Testis (tissue), 3 donors: Measurements from ENCODE around the gene HSPBP1. TPM values are rescaled to one million over a fixed set of nuclear protein-coding genes. Genes with fewer than 3 reads are reported as not detected.

ENCODE experiments used
- DNase-seq: peaks from one replicate; pipeline ENCODE4 v3.0.0-alpha.2; 2019
- H3K27ac ChIP-seq, 2 donors: fragments of 200-600 bp; sonication (generic); one replicate each; pipeline ENCODE4 v1.5.1; 2019
- H3K27me3 ChIP-seq: fragments of 200-600 bp; sonication (generic); one replicate; pipeline ENCODE4 v1.5.1; 2019
- H3K36me3 ChIP-seq: fragments of 200-600 bp; sonication (generic); one replicate; pipeline ENCODE4 v1.5.1; 2017; ENCODE audit warnings: low read depth; ENCODE audit errors: missing control alignments
- H3K4me1 ChIP-seq: fragments of 200-600 bp; sonication (generic); one replicate; pipeline ENCODE4 v1.5.1; 2019
- H3K4me3 ChIP-seq, 2 donors: fragments of 200-600 bp; sonication (generic); one replicate each; pipeline ENCODE4 v1.5.1; 2017 to 2019
- H3K9me3 ChIP-seq: fragments of 200-600 bp; sonication (generic); one replicate; pipeline ENCODE4 v1.5.1; 2017
- POLR2A ChIP-seq: fragments of 450-650 bp; IDR thresholded peaks from one replicate; pipeline ENCODE4 v1.6.1; 2017; ENCODE audit warnings: antibody characterized with exemption, mild to moderate bottlenecking, moderate library complexity
- WGBS, 2 donors: methylation state at CpG; one replicate each; pipeline ENCODE4 v1.1.5; 2018; 5-methylcytosine and 5-hydroxymethylcytosine counted together
- intact Hi-C: fragments of 100-400 bp; cut with DNase I; formaldehyde crosslinking; loops from one replicate; pipeline ENCODE4 v1.15.1; 2023; ENCODE audit warnings: low total_unique reads
- polyA plus RNA-seq: library from polyadenylated mRNA; stranded (reverse); fragments of 350-450 nt; fragmentation: Illumina TruSeq; extraction: RNeasy Lipid Tissue Mini Kit (QIAGEN cat#74804); gene quantifications from one replicate; pipeline ENCODE4 v1.2.3, GENCODE V29; 2014; ENCODE audit warnings: low read depth, low replicate concordance; ENCODE audit not compliant: insufficient read depth
- total RNA-seq, 2 donors: library from RNA; depleted of rRNA; stranded (reverse); fragments of >200 nt; gene quantifications; one replicate each; pipeline ENCODE4 v1.2.3, GENCODE V29; 2016
- TF ChIP-seq, protein P1 (sequence below), 3 experiments: fragments of 450-650 bp in 2 of 3; fragments of 200-600 bp in 1 of 3; sonication (generic) in 1 of 3; IDR thresholded peaks; one replicate each; pipeline ENCODE4 v1.5.1; 2016 to 2019; ENCODE audit warnings: antibody characterized with exemption in 3 of 3, mild to moderate bottlenecking in 2 of 3, moderate library complexity in 1 of 3

The HSPBP1 gene
- total and polyA plus RNA-seq, 3 donors from 2014 or later, result 42.7 to 48.2 (median 43.5) TPM

DNA sequence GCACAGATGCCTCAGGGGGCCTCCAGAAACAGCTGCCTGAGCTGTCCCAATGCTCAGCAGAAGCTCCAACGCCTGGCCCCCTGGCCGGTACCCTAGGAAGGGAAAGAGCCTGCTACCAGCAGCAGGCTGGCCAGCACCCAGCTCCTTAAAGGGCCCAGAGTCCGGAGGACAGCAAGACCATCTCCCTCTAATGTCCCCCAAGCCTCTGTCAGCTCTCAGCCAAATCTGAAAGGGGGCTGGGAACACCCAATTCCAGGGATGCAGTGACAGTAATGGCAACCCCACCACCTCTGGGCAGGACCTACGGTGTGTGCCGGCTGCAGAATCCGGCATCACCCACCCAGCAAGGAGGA is 25.3 kb downstream of the HSPBP1 start:
- TF ChIP-seq, protein P1, sequence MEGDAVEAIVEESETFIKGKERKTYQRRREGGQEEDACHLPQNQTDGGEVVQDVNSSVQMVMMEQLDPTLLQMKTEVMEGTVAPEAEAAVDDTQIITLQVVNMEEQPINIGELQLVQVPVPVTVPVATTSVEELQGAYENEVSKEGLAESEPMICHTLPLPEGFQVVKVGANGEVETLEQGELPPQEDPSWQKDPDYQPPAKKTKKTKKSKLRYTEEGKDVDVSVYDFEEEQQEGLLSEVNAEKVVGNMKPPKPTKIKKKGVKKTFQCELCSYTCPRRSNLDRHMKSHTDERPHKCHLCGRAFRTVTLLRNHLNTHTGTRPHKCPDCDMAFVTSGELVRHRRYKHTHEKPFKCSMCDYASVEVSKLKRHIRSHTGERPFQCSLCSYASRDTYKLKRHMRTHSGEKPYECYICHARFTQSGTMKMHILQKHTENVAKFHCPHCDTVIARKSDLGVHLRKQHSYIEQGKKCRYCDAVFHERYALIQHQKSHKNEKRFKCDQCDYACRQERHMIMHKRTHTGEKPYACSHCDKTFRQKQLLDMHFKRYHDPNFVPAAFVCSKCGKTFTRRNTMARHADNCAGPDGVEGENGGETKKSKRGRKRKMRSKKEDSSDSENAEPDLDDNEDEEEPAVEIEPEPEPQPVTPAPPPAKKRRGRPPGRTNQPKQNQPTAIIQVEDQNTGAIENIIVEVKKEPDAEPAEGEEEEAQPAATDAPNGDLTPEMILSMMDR (IDR thresholded peaks at IDR 0.05), result no peak
- TF ChIP-seq POLR2A, result no peak
- Histone ChIP-seq H3K4me1 (peaks cover 26% of the 10 kb centered on the region), H3K36me3 (no peaks in the 10 kb centered on the region), H3K27me3 (no peaks in the 10 kb centered on the region), H3K9me3 (no peaks in the 10 kb centered on the region), H3K27ac (no peak overlapping the region), H3K4me3 (no peak overlapping the region)
- WGBS, 2 donors, result 46 to 60% methylated on average over 5 of the region's 6 CpGs
- intact Hi-C loops, result no loop called here
- no peak for DNase-seq

DNA sequence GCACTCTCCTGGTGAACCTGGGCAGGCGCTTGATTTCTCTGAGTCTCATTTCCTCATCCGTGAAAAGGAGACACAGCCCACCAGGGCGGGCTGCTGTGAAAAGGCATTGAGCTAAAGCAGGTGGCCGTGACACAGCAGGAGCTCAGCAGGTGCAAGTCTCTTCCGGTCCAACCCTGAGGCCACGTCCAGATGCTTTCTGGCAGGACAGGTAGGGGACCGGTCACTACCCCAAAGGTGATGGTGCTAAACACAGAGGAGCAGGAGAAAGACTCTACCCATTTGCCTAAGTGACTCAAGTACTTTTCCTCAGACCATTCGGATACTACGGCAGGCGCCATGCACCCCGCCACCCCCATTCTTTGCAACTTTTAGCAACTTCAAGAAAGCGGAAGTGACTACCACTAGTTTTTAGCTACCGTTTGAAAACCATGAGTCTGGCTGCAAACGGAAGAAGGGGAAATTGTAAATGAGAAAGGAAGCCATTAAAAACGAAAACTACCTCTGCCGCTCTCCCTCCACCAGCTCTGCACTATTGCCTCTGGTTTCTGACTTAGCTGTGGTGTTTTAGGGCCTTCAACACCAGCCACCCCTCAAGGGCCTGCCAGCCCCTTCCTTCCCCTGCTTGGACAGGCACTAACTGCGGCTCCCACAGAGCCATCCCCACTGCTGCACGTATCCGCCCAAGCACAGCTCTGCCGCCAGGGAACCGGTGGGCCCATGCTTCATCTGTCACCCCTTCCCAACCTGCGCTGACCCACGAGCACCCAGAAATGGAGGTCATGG is 25.9 kb downstream of the HSPBP1 start:
- no peak for DNase-seq
- Histone ChIP-seq H3K27ac (no peak overlapping the region), H3K4me3 (no peak overlapping the region), H3K27me3 (no peaks in the 10 kb centered on the region), H3K36me3 (no peaks in the 10 kb centered on the region), H3K9me3 (no peaks in the 10 kb centered on the region), H3K4me1 (peaks cover 25% of the 10 kb centered on the region)
- WGBS, 2 donors, result 65 to 69% methylated on average over 20 to 23 of the region's 23 CpGs
- intact Hi-C loops, result no loop called here
- TF ChIP-seq, protein P1 (IDR thresholded peaks at IDR 0.05), result no peak
- TF ChIP-seq POLR2A, result no peak

DNA sequence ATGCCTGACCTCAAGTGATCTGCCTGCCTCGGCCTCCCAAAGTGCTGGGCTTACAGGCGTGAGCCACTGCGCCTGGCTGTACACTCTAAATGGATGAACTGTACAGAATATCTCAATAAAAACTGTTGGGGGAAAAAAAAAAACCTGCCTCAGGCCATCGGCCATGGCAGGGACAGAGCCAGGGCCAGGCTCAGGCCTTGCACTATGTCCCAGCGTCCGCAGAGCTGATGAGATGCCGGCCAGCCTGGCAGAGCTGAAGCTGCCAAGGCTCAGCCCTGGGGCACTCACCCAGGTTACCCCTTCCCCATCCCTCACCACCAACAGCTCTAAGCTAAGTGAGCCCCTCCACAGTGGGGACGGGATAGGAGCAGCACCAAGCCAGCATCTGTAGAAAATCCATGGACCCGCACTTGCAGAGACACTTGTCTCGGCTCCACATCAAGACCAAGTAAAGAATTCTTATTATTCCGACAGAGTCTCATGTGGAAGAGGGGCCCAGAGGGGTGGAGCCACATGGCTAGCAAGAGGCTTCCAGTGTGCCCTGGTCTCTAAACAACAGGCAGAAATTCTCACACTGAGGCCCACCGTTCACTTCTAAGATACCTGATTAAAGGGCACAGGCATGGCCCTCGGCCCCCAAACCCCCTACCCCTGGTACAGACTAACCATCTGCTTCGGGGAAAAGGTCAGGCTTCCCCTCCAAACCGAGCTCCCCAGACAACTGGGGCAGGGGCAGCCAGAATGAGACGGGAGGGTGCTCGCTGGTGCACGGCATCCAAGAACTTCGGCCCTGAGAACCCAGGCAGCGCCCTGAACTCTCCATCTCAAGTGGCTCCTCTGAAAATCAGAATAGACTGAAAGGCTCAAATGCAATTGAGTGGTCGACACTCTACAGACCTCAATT is 26.9 kb downstream of the HSPBP1 start:
- intact Hi-C loops, result no loop called here
- Histone ChIP-seq H3K4me3 (no peak overlapping the region), H3K27me3 (no peaks in the 10 kb centered on the region), H3K4me1 (peaks cover 30% of the 10 kb centered on the region), H3K9me3 (no peaks in the 10 kb centered on the region), H3K27ac (no peak overlapping the region), H3K36me3 (no peaks in the 10 kb centered on the region)
- DNase-seq, result no peak
- TF ChIP-seq, protein P1 (IDR thresholded peaks at IDR 0.05), result no peak
- no peak for TF ChIP-seq POLR2A
- 81 to 84% methylated on average over 17 to 21 of the region's 21 CpGs for WGBS, 2 donors

DNA sequence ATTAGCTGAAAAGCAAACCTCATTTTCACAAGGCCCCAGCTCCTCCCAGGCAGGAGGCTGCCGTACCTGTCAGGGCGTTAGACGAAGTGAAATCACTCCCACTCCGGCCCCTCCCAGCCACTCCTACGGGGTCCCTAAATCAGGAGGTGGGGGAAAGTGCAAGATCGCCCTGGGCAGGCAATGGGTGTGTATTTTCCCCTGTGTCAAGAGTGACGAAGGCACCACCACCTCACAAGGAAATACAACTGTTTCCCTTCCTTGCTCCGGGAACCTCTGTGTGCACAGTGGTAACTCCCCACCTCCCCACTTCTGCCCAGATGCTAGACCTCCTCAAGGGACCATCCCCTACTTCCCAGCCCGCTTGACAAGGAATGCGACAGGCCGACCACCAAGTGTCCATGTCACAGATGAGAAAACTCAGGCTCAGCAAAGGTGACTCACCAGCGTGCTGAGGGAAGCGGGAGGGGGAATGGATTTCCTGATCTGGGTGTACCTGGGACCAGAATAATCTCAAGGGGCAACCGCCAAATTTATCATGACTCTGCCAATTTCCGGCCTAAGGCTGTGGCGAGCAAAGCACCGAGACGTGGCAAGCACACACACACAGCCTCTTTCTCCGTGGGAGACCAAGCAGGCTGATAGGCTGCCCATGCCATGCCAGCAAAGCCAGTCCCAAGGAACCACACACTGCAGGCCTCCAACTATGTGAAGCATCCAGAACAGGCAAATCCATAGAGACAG is 28.4 kb downstream of the HSPBP1 start:
- no peak for TF ChIP-seq POLR2A
- TF ChIP-seq, protein P1 (IDR thresholded peaks at IDR 0.05), result no peak
- 71 to 85% methylated on average over 19 of the region's 19 CpGs for WGBS, 2 donors

More for the DNA sequence above, 28.4 kb downstream of the HSPBP1 start:
- intact Hi-C loops, result no loop called here
- no peak overlapping the region for H3K27ac ChIP-seq
- peaks cover 30% of the 10 kb centered on the region for H3K4me1 ChIP-seq
- H3K36me3 ChIP-seq, result no peaks in the 10 kb centered on the region
- no peak overlapping the region for H3K4me3 ChIP-seq
- H3K27me3 ChIP-seq, result no peaks in the 10 kb centered on the region
- H3K9me3 ChIP-seq, result no peaks in the 10 kb centered on the region
- no peak for DNase-seq
